Immature natural killer cell (primary cell): ENCODE results near the gene SARS1. TPM values are rescaled to one million over a fixed set of nuclear protein-coding genes. Genes with fewer than 3 reads are reported as not detected.
A peak's percentile ranks its signal among the peaks of the same experiment; 100 is the strongest.
"Not testable (repeated sequence)": the region's sequence is repeated elsewhere in the genome, so short reads cannot be mapped to it uniquely, and the experiment has no call there.

Source experiments
- DNase-seq, 3 donors: peaks; one replicate each; pipeline ENCODE4 v3.0.0; 2022; ENCODE audit warnings: mixed read lengths in 1 of 3
- H3K27ac Mint-ChIP-seq, 6 donors: one replicate each; pipeline ENCODE4 v1.8.0; 2020; ENCODE audit warnings: mixed read lengths in 6 of 6, mild to moderate bottlenecking in 5 of 6, inconsistent platforms in 4 of 6, moderate library complexity in 3 of 6
- H3K27me3 Mint-ChIP-seq, 3 donors: one replicate each; pipeline ENCODE4 v1.8.0; 2020 to 2021; ENCODE audit warnings: low read depth in 3 of 3, mild to moderate bottlenecking in 3 of 3, mixed read lengths in 3 of 3, moderate library complexity in 3 of 3, inconsistent platforms in 1 of 3
- H3K36me3 Mint-ChIP-seq, 3 donors: one replicate each; pipeline ENCODE4 v1.8.0; 2020; ENCODE audit warnings: mixed read lengths in 3 of 3, inconsistent platforms in 2 of 3, mild to moderate bottlenecking in 2 of 3
- H3K4me1 Mint-ChIP-seq, 2 donors: one replicate each; pipeline ENCODE4 v1.8.0; 2020; ENCODE audit warnings: inconsistent platforms in 2 of 2, mild to moderate bottlenecking in 2 of 2, mixed read lengths in 2 of 2, moderate library complexity in 1 of 2
- H3K4me3 Mint-ChIP-seq, 5 donors: one replicate each; pipeline ENCODE4 v1.8.0; 2020; ENCODE audit warnings: mild to moderate bottlenecking in 5 of 5, mixed read lengths in 5 of 5, inconsistent platforms in 3 of 5, moderate library complexity in 3 of 5
- H3K9me3 Mint-ChIP-seq, 6 donors: one replicate each; pipeline ENCODE4 v1.8.0; 2020; ENCODE audit warnings: mild to moderate bottlenecking in 6 of 6, mixed read lengths in 6 of 6, inconsistent platforms in 4 of 6, moderate library complexity in 3 of 6
- polyA plus RNA-seq, 3 donors: library from polyadenylated mRNA; unstranded; fragments of 300-500 nt; fragmentation: Illumina TruSeq; gene quantifications; one replicate each; pipeline ENCODE4 v1.2.3, GENCODE V29; 2021

The SARS1 gene
- polyA plus RNA-seq, 3 donors from 2014 or later: 123 to 205 (median 149) TPM

DNA sequence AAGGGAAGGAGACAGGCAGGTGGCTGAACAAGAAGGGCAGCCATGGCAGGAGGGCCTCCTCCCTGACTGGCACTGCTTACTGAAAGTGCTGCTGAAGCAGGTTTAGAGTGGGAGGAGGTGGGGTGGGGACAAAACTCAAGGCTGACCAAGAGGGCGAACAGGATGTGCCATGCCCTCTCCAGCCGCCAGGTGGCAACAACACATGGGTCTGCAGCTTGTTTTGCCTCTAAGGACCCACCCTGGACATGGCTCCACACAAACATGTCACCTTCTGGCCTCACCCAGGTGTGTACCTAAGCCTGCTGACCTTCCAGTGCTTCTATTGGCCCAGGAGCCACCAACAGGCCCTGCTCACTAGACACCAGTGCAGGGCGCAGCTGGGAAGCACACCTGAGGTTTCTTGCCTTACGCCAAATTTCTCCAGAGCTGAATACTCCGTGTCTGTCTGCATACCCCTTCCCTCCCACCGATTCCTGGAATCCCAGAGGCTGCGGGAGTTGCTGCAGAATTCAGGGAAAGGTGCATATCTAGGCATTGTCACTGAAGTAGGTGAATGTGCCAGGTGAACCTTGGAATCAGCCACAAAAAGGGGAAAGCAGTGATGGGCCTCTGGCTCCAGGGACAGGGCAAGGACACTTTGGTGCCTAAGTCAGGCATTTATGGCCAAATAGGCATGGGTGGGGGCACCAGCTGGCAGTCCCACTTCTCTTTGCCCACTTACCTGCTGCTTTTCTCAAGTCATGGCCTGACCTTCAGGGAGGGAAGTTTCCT lies 63.9 kb downstream of the SARS1 start:
- Mint-ChIP-seq H3K4me1 (peaks cover 10 to 13% of the 10 kb centered on the region in 2 donors), H3K36me3 (peaks cover 0 to 4% (median 0%) of the 10 kb centered on the region in 3 donors), H3K27me3 (peaks cover 0 to 4% (median 0%) of the 10 kb centered on the region in 3 donors), H3K27ac (peak overlapping the region in 1 of 6 donors; percentile 64), H3K9me3 (no peaks in the 10 kb centered on the region), H3K4me3 (no peak overlapping the region)
- peak; percentile 48 to 59 (median 52) for DNase-seq

GRCh38 chr1:109279615-109280278 lies 66.0 kb downstream of the SARS1 start:
- Mint-ChIP-seq H3K4me1 (peaks cover 20 to 32% of the 10 kb centered on the region in 2 donors), H3K36me3 (peaks cover 0 to 4% (median 0%) of the 10 kb centered on the region in 3 donors), H3K27ac (no peak overlapping the region), H3K4me3 (no peak overlapping the region), H3K9me3 (no peaks in the 10 kb centered on the region), H3K27me3 (peaks cover 0 to 8% (median 0%) of the 10 kb centered on the region in 3 donors)
- no peak for DNase-seq

GRCh38 chr1:109280862-109281261 lies 67.1 kb downstream of the SARS1 start:
- peaks cover 0 to 4% (median 0%) of the 10 kb centered on the region in 3 donors for H3K36me3 Mint-ChIP-seq
- H3K27ac Mint-ChIP-seq: no peak overlapping the region
- DNase-seq: no peak
- H3K27me3 Mint-ChIP-seq: peaks cover 0 to 9% (median 0%) of the 10 kb centered on the region in 3 donors
- H3K9me3 Mint-ChIP-seq: no peaks in the 10 kb centered on the region
- H3K4me3 Mint-ChIP-seq: peak overlapping the region in 1 of 5 donors; percentile 49
- peaks cover 20 to 32% of the 10 kb centered on the region in 2 donors for H3K4me1 Mint-ChIP-seq

DNA sequence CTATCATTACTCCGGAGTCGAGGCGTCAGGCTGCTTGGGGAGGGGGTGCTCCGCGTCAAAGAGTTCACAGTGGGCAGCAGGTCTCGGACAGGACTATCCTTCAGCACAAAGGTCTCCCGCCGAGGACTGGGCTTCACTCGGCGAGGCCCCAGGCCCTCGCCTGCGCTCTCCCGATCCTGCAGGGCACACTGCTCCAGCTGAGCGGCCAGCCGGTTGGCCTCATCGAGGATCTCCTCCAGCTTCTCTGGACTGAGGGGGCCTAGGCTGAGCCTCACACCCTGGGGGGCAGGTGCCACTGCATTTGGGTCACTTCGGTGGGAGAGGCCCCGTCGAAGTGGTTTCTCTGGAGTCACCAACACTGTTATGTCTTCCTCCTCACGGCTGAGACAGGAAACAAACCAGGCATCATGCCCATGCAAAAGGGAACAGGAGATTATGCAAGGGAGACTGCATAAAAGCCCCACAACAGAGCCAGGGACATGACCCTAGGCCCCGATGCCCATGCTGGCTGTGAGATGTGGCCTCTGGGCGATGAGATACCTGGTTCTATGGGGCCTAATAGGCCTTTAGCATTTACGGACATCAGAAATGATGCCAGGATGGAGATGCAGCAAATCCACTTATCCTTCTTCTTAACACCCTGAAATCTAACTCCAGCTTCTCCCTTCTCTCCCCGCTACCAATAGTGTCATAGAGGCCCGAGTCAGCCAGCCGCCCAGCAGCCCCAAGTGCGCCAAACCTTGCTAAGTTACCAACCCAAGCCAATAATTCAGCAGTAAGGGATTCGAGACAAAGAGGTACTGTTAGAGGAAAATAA lies 68.2 kb downstream of the SARS1 start:
- Mint-ChIP-seq H3K4me1 (peaks cover 20 to 31% of the 10 kb centered on the region in 2 donors), H3K36me3 (peaks cover 0 to 4% (median 0%) of the 10 kb centered on the region in 3 donors), H3K27ac (peak overlapping the region in 2 of 6 donors; percentile 21 to 40), H3K27me3 (peaks cover 0 to 9% (median 0%) of the 10 kb centered on the region in 3 donors), H3K4me3 (peak overlapping the region; percentile 89 to 99 (median 95)), H3K9me3 (no peaks in the 10 kb centered on the region)
- DNase-seq: no peak

- Mint-ChIP-seq H3K4me3 (peak overlapping the region; percentile 89 to 99 (median 95)), H3K36me3 (peaks cover 0 to 4% (median 0%) of the 10 kb centered on the region in 3 donors), H3K27me3 (peaks cover 0 to 9% (median 0%) of the 10 kb centered on the region in 3 donors)
Observed at GRCh38 chr1:109282497-109282951, 68.8 kb downstream of the SARS1 start.

DNA sequence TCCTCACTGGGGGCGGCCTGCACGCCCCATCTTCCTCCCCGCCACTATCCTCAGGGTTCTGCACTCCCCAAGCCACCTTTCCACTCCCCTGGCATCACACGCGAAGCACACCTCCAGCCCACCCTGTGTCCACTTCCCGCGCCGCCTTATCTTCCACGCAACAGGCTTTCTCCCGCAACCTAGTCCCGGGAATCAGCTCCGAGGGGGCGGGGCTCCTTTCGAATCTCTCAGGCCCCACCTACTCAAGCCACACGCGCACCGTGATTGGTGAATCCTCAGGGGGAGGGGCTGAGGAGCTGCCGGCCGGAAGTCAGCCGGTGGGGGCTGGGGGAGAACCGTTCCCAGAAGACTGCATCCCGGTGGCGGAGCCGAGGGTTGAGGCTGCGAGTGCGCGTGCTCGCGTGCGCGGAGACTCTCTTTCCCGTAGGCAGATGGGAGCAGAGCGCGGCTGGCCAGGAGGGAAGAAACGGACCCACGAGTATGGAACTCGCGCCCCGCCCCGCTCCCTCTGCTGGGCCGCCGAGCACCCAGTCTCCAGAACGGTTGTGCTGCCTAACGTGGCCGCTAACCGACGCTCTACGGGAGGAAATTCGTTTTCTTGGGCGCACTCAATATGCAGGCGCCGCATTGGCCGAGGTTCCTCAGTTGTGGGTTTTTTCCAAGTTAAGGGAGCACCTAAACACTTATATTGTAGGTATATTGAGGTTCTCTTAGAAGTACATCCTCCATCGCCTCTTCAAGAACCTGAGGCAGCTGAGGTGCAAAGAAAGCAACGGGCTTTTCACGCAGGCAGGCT lies 69.4 kb downstream of the SARS1 start, which contains the start of gene PSRC1:
Gene PSRC1 (minus strand): TSS at position 194 of the 796 bp plus-strand sequence.
- peak within 1 kb of the TSS; percentile 71 to 96 (median 89) for H3K27ac Mint-ChIP-seq

More at GRCh38 chr1:109282497-109282951, 68.8 kb downstream of the SARS1 start:
- no peak for DNase-seq
- Mint-ChIP-seq H3K9me3 (no peaks in the 10 kb centered on the region), H3K27ac (peak overlapping the region in 3 of 6 donors; percentile 40 to 96 (median 88)), H3K4me1 (peaks cover 16 to 26% of the 10 kb centered on the region in 2 donors)

GRCh38 chr1:109283748-109284600 lies 70.3 kb downstream of the SARS1 start:
- H3K27ac Mint-ChIP-seq: peak overlapping the region; percentile 71 to 96 (median 89)
- H3K27me3 Mint-ChIP-seq: peaks cover 0 to 9% (median 0%) of the 10 kb centered on the region in 3 donors
- peaks cover 16 to 26% of the 10 kb centered on the region in 2 donors for H3K4me1 Mint-ChIP-seq
- DNase-seq: no peak
- H3K36me3 Mint-ChIP-seq: peaks cover 0 to 4% (median 0%) of the 10 kb centered on the region in 3 donors
- peak overlapping the region; percentile 89 to 99 (median 95) for H3K4me3 Mint-ChIP-seq
- H3K9me3 Mint-ChIP-seq: no peaks in the 10 kb centered on the region

More for the DNA sequence above, 69.4 kb downstream of the SARS1 start, which contains the start of gene PSRC1:
- DNase-seq: peak; percentile 88 to 89 (median 89)
- Mint-ChIP-seq H3K4me3 (peak within 1 kb of the TSS; percentile 89 to 99 (median 95)), H3K9me3 (no peaks in the 10 kb centered on the region), H3K27me3 (peaks cover 0 to 9% (median 0%) of the 10 kb centered on the region in 3 donors), H3K4me1 (peaks cover 16 to 26% of the 10 kb centered on the region in 2 donors), H3K36me3 (peaks cover 0 to 4% (median 0%) of the 10 kb centered on the region in 3 donors)

- H3K36me3 Mint-ChIP-seq, DNase-seq, H3K27ac Mint-ChIP-seq, H3K9me3 Mint-ChIP-seq, H3K4me3 Mint-ChIP-seq, H3K27me3 Mint-ChIP-seq: not testable (repeated sequence)
- peaks cover 14 to 26% of the 10 kb centered on the region in 2 donors for H3K4me1 Mint-ChIP-seq
Observed at GRCh38 chr1:109286762-109287161, 73.0 kb downstream of the SARS1 start.

Other genes with a start within 250 kb of the SARS1 start
- gene WDR47, start 171.8 kb upstream of the SARS1 start, polyA plus RNA-seq: 1 to 10 TPM; 6.0 to 8.0 (median 7.5) TPM
- 1 to 10 TPM; 2.5 to 3.3 (median 2.7) TPM for gene TAF13, start 137.9 kb upstream of the SARS1 start, polyA plus RNA-seq
- 10 to 100 TPM; 32.4 to 44.3 (median 44.3) TPM for gene TMEM167B, start 123.2 kb upstream of the SARS1 start, polyA plus RNA-seq
- 1 to 10 TPM in 2 of 3 donors, under 1 TPM in 1; 0.54 to 6.2 (median 3.0) TPM for gene ELAPOR1, start 99.8 kb upstream of the SARS1 start, polyA plus RNA-seq
- under 1 TPM in 2 of 3 donors, not detected in 1; 0.17 to 0.77 TPM for gene CELSR2, start 35.6 kb downstream of the SARS1 start, polyA plus RNA-seq
- under 1 TPM in 2 of 3 donors, not detected in 1; 0.69 to 0.87 TPM for gene PSRC1, start 69.2 kb downstream of the SARS1 start, polyA plus RNA-seq
- gene MYBPHL, start 93.1 kb downstream of the SARS1 start, polyA plus RNA-seq: not detected
- gene SORT1, start 184.0 kb downstream of the SARS1 start, polyA plus RNA-seq: 1 to 10 TPM in 1 of 3 donors, under 1 TPM in 1, not detected in 1; 0.54 to 1.6 TPM
- gene PSMA5, start 212.5 kb downstream of the SARS1 start, polyA plus RNA-seq: 100 to 1,000 TPM; 115 to 146 (median 123) TPM